Adrenal gland (tissue), 12 donors: ENCODE data around the gene MCF2L. TPM values are rescaled to one million over a fixed set of nuclear protein-coding genes. Genes with fewer than 3 reads are reported as not detected.

Experiments
- DNase-seq, 7 donors: peaks; one replicate each; pipeline ENCODE4 v3.0.0-alpha.2; 2019 to 2020
- H3K27ac ChIP-seq, 5 donors: fragments of 200-600 bp; sonication (generic) in 4 of 5; 1 replicate in 3 of 5; 2 replicates in 2 of 5; pipeline versions ENCODE4 v1.5.1 to v1.8.0; 2016 to 2020; ENCODE audit warnings: mild to moderate bottlenecking in 1 of 5
- H3K27me3 ChIP-seq: fragments of 200-600 bp; 2 replicates; pipeline ENCODE4 v1.8.0; 2021
- H3K36me3 ChIP-seq, 2 donors: fragments of 200-600 bp; replicated peaks in 1 of 2; 1 replicate in 1 of 2; 2 replicates in 1 of 2; pipeline versions ENCODE4 v1.5.1 to v1.8.0; 2018 to 2022
- H3K4me1 ChIP-seq, 2 donors: fragments of 200-600 bp; replicated peaks in 1 of 2; 1 replicate in 1 of 2; 2 replicates in 1 of 2; pipeline versions ENCODE4 v1.5.1 to v1.8.0; 2018 to 2021
- H3K4me3 ChIP-seq, 4 donors: fragments of 200-600 bp; sonication (generic) in 3 of 4; one replicate each; pipeline ENCODE4 v1.5.1; 2016 to 2018
- H3K9me3 ChIP-seq, 3 donors: fragments of 200-600 bp; sonication (generic) in 1 of 3; replicated peaks in 1 of 3; 1 replicate in 2 of 3; 2 replicates in 1 of 3; pipeline versions ENCODE4 v1.5.1 to v1.8.0; 2016 to 2021
- POLR2A ChIP-seq, 2 donors: fragments of 450-650 bp; IDR thresholded peaks; one replicate each; pipeline ENCODE4 v1.6.1; 2017; ENCODE audit warnings: antibody characterized with exemption in 2 of 2, mild to moderate bottlenecking in 2 of 2, moderate library complexity in 1 of 2
- WGBS, 4 donors: extraction: QIAGEN DNeasy Blood & Tissue Kit in 2 of 4; methylation state at CpG; one replicate each; pipeline versions ENCODE4 v1.1.5 to v1.1.7; 2013 to 2017; 5-methylcytosine and 5-hydroxymethylcytosine counted together
- intact Hi-C, 2 donors: fragments of 100-400 bp; cut with DNase I; formaldehyde crosslinking; loops; one replicate each; pipeline versions ENCODE4 v1.14.1 to v1.15.0; 2022 to 2023
- polyA plus RNA-seq, 3 donors: library from polyadenylated mRNA; stranded (reverse); fragments of 200-250 nt in 2 of 3; fragments of 350-450 nt in 1 of 3; fragmentation: Illumina TruSeq in 1 of 3; extraction: RNeasy Lipid Tissue Mini Kit (QIAGEN cat#74804) in 1 of 3; gene quantifications; one replicate each; pipeline ENCODE4 v1.2.3, GENCODE V29; 2013 to 2014
- total RNA-seq, 9 donors: library from RNA; depleted of rRNA in 4 of 9; stranded (reverse); fragments of >200 nt in 4 of 9; fragments of 120-200 nt in 1 of 9; fragmentation: NEBNext Ultra II Directional in 1 of 9; extraction: Animal tissue kit (Norgen Biotek cat#: 25700) in 1 of 9; gene quantifications; one replicate each; pipeline versions ENCODE4 v1.1.0 to v1.2.4, GENCODE V29; 2013 to 2023
- TF ChIP-seq, protein P1 (sequence below), 6 experiments: fragments of 450-650 bp in 4 of 6; fragments of 200-600 bp in 2 of 6; sonication (generic) in 1 of 6; IDR thresholded peaks; 1 replicate in 5 of 6; 2 replicates in 1 of 6; pipeline versions ENCODE4 v1.5.1 to v1.8.0; 2016 to 2021; ENCODE audit warnings: antibody characterized with exemption in 6 of 6, mild to moderate bottlenecking in 2 of 6, moderate library complexity in 1 of 6
- donor health status: healthy with polysubstance abuse.
- donor health status: Bipolar disorder and iron deficiency.
- donor health status: DM: yes; HTN: yes; CAD: no.
- donor health status: DM: no; HTN: no; CAD: no.
- donor health status: DM: no; HTN: no; CAD: no.
- donor health status: DM: yes; HTN: yes; CAD: no.

Gene MCF2L
- total and polyA plus RNA-seq, 12 donors, result 7.6 to 49.0 (median 15.3) TPM

GRCh38 chr13:112997188-112998130, 28.4 kb downstream of the MCF2L start:
- Histone ChIP-seq H3K36me3 (no peaks in the 10 kb centered on the region), H3K27ac (no peak overlapping the region), H3K27me3 (no peaks in the 10 kb centered on the region), H3K4me3 (no peak overlapping the region), H3K9me3 (no peaks in the 10 kb centered on the region), H3K4me1 (no peaks in the 10 kb centered on the region)
- TF ChIP-seq, protein P1, sequence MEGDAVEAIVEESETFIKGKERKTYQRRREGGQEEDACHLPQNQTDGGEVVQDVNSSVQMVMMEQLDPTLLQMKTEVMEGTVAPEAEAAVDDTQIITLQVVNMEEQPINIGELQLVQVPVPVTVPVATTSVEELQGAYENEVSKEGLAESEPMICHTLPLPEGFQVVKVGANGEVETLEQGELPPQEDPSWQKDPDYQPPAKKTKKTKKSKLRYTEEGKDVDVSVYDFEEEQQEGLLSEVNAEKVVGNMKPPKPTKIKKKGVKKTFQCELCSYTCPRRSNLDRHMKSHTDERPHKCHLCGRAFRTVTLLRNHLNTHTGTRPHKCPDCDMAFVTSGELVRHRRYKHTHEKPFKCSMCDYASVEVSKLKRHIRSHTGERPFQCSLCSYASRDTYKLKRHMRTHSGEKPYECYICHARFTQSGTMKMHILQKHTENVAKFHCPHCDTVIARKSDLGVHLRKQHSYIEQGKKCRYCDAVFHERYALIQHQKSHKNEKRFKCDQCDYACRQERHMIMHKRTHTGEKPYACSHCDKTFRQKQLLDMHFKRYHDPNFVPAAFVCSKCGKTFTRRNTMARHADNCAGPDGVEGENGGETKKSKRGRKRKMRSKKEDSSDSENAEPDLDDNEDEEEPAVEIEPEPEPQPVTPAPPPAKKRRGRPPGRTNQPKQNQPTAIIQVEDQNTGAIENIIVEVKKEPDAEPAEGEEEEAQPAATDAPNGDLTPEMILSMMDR (IDR thresholded peaks at IDR 0.05), result no peak
- no peak for TF ChIP-seq POLR2A (IDR thresholded peaks at IDR 0.05)
- no peak for DNase-seq
- intact Hi-C loops, result no loop called here
- WGBS, 4 donors, result 74 to 81% (median 76%) methylated on average over 20 to 30 of the region's 30 CpGs

- TF ChIP-seq POLR2A (IDR thresholded peaks at IDR 0.05), result no peak
- TF ChIP-seq, protein P1 (IDR thresholded peaks at IDR 0.05), result no peak
- no peaks in the 10 kb centered on the region for H3K27me3 ChIP-seq
- H3K36me3 ChIP-seq, result no peaks in the 10 kb centered on the region
- intact Hi-C loops, result no loop called here
- H3K4me1 ChIP-seq, result no peaks in the 10 kb centered on the region
- DNase-seq, result no peak
- H3K9me3 ChIP-seq, result no peaks in the 10 kb centered on the region
- H3K4me3 ChIP-seq, result no peak overlapping the region
- WGBS, 4 donors, result 61 to 79% (median 76%) methylated on average over 13 to 23 of the region's 23 CpGs
- peak overlapping the region in 1 of 5 donors; percentile 75 for H3K27ac ChIP-seq
These were observed 29.7 kb downstream of the MCF2L start for GRCh38 chr13:112998521-112999280.

- H3K27ac ChIP-seq, result peak overlapping the region in 1 of 5 donors; percentile 75
- H3K27me3 ChIP-seq, result no peaks in the 10 kb centered on the region
- no peak for DNase-seq
- H3K4me3 ChIP-seq, result no peak overlapping the region
- H3K36me3 ChIP-seq, result no peaks in the 10 kb centered on the region
- no peak for TF ChIP-seq POLR2A (IDR thresholded peaks at IDR 0.05)
- TF ChIP-seq, protein P1 (IDR thresholded peaks at IDR 0.05), result no peak
- WGBS, 4 donors, result 80 to 88% (median 81%) methylated on average over 31 to 32 of the region's 32 CpGs
- intact Hi-C loops, result no loop called here
- no peaks in the 10 kb centered on the region for H3K9me3 ChIP-seq
- H3K4me1 ChIP-seq, result no peaks in the 10 kb centered on the region
These were observed 30.6 kb downstream of the MCF2L start for GRCh38 chr13:112999414-113000177.
